Uterus (tissue), 4 donors: ENCODE measurements around the gene PRM2. TPM values are rescaled to one million over a fixed set of nuclear protein-coding genes. Genes with fewer than 3 reads are reported as not detected.

ENCODE experiments used
- DNase-seq, 2 donors: peaks; one replicate each; pipeline ENCODE4 v3.0.0-alpha.2; 2019 to 2020
- H3K27ac ChIP-seq, 2 donors: fragments of 200-600 bp; sonication (generic); 1 replicate in 1 of 2; 2 replicates in 1 of 2; pipeline ENCODE4 v1.5.1; 2016 to 2018
- H3K27me3 ChIP-seq, 2 donors: fragments of 200-600 bp; sonication (generic); one replicate each; pipeline ENCODE4 v1.5.1; 2018 to 2019; ENCODE audit warnings: control low read depth in 1 of 2
- H3K36me3 ChIP-seq, 2 donors: fragments of 200-600 bp; sonication (generic); one replicate each; pipeline ENCODE4 v1.5.1; 2019; ENCODE audit warnings: control low read depth in 1 of 2
- H3K4me1 ChIP-seq, 2 donors: fragments of 200-600 bp; sonication (generic); one replicate each; pipeline ENCODE4 v1.5.1; 2018 to 2019; ENCODE audit warnings: control low read depth in 1 of 2
- H3K4me3 ChIP-seq, 2 donors: fragments of 200-600 bp; sonication (generic); 1 replicate in 1 of 2; 2 replicates in 1 of 2; pipeline ENCODE4 v1.5.1; 2018 to 2019; ENCODE audit warnings: mild to moderate bottlenecking in 1 of 2
- H3K9me3 ChIP-seq, 2 donors: fragments of 200-600 bp; sonication (generic); one replicate each; pipeline ENCODE4 v1.5.1; 2019; ENCODE audit warnings: control low read depth in 1 of 2
- CTCF ChIP-seq, 4 experiments: fragments of 200-600 bp in 2 of 4; fragments of 450-650 bp in 2 of 4; sonication (generic) in 2 of 4; IDR thresholded peaks; one replicate each; pipeline ENCODE4 v1.5.1; 2016 to 2019; ENCODE audit warnings: antibody characterized with exemption in 4 of 4, mild to moderate bottlenecking in 2 of 4, moderate library complexity in 1 of 4
- POLR2A ChIP-seq, 2 donors: fragments of 450-650 bp; IDR thresholded peaks; one replicate each; pipeline ENCODE4 v1.6.1; 2016; ENCODE audit warnings: antibody characterized with exemption in 2 of 2, mild to moderate bottlenecking in 1 of 2, moderate library complexity in 1 of 2
- intact Hi-C: fragments of 100-400 bp; cut with DNase I; formaldehyde crosslinking; loops from one replicate; pipeline ENCODE4 v1.15.1; 2023; ENCODE audit warnings: low total_unique reads
- total RNA-seq, 4 donors: library from RNA; depleted of rRNA in 3 of 4; stranded (reverse); fragments of >200 nt in 3 of 4; gene quantifications; one replicate each; pipeline versions ENCODE4 v1.1.0 to v1.2.4, GENCODE V29; 2014 to 2023
- donor health status: DM: yes; HTN: yes; CAD: no.

The PRM2 gene
- total RNA-seq, 4 donors from 2014 or later: not detected

GRCh38 chr16:11306997-11307638 is 30.8 kb upstream of the PRM2 start:
- intact Hi-C loops: no loop called here
- H3K27ac ChIP-seq: no peak overlapping the region
- no peaks in the 10 kb centered on the region for H3K36me3 ChIP-seq
- no peaks in the 10 kb centered on the region for H3K4me1 ChIP-seq
- H3K9me3 ChIP-seq: no peaks in the 10 kb centered on the region
- DNase-seq: no peak
- no peak for TF ChIP-seq CTCF (IDR thresholded peaks at IDR 0.05)
- TF ChIP-seq POLR2A (IDR thresholded peaks at IDR 0.05): no peak
- no peaks in the 10 kb centered on the region for H3K27me3 ChIP-seq
- no peak overlapping the region for H3K4me3 ChIP-seq

GRCh38 chr16:11306381-11306780 is 30.1 kb upstream of the PRM2 start:
- DNase-seq: no peak
- H3K4me1 ChIP-seq: no peaks in the 10 kb centered on the region
- no peaks in the 10 kb centered on the region for H3K27me3 ChIP-seq
- TF ChIP-seq POLR2A (IDR thresholded peaks at IDR 0.05) (no peak), CTCF (IDR thresholded peaks at IDR 0.05) (no peak)
- intact Hi-C loops: no loop called here
- no peak overlapping the region for H3K4me3 ChIP-seq
- H3K9me3 ChIP-seq: no peaks in the 10 kb centered on the region
- no peak overlapping the region for H3K27ac ChIP-seq
- H3K36me3 ChIP-seq: no peaks in the 10 kb centered on the region

GRCh38 chr16:11303405-11304138 is 27.3 kb upstream of the PRM2 start:
- no peak for DNase-seq
- no peaks in the 10 kb centered on the region for H3K27me3 ChIP-seq
- no peak overlapping the region for H3K27ac ChIP-seq
- no peaks in the 10 kb centered on the region for H3K4me1 ChIP-seq
- no peak overlapping the region for H3K4me3 ChIP-seq
- H3K36me3 ChIP-seq: no peaks in the 10 kb centered on the region
- intact Hi-C loops: no loop called here
- H3K9me3 ChIP-seq: no peaks in the 10 kb centered on the region
- TF ChIP-seq POLR2A (IDR thresholded peaks at IDR 0.05) (no peak), CTCF (IDR thresholded peaks at IDR 0.05) (no peak)

GRCh38 chr16:11302977-11303376 is 26.7 kb upstream of the PRM2 start:
- Histone ChIP-seq H3K27me3 (no peaks in the 10 kb centered on the region), H3K36me3 (no peaks in the 10 kb centered on the region), H3K27ac (no peak overlapping the region), H3K4me1 (peaks cover 0 to 2% of the 10 kb centered on the region in 2 donors), H3K9me3 (no peaks in the 10 kb centered on the region), H3K4me3 (no peak overlapping the region)
- DNase-seq: no peak
- TF ChIP-seq POLR2A (IDR thresholded peaks at IDR 0.05) (no peak), CTCF (IDR thresholded peaks at IDR 0.05) (no peak)
- intact Hi-C loops: no loop called here
